ENCODE results near the gene LRRC4. TPM values are rescaled to one million over a fixed set of nuclear protein-coding genes. Genes with fewer than 3 reads are reported as not detected.

The LRRC4 gene
- total and polyA plus RNA-seq, 2 donors from 2014 or later, result 1.6 to 3.2 TPM

DNA sequence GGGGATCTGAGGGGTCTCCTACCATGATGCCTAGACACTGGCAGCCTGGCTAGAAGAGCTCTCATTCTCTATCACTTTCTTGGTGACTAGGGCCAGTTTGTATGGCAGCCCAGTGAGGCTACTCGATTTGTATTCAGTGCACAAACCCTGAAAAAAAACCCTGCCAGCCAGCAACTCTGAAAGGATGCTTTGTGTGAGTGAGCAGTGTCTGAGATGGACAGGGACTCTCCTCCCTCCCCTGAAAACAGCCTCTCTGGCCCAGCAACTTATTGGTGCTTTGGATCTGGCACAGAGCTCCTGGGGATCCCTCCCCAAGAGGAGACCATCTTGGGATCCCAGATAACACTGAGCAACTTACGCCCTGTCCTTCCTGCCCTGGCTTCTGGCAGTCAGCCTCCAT lies 10.8 kb upstream of the LRRC4 start:
- FAIRE-seq (no peak), DNase-seq (no peak)
- intact Hi-C loops (cut with DNase I), result no loop called here
- no peak overlapping the region for H3K27ac ChIP-seq (ENCODE audit: low read depth in 2 of 2, low read length in 2 of 2)
- H3K9ac ChIP-seq (ENCODE audit: low read length in 3 of 3), result no peak overlapping the region
- H3K9me3 ChIP-seq (ENCODE audit: control insufficient read depth in 2 of 3, insufficient read depth in 1 of 3, low read length in 3 of 3), result no peaks in the 10 kb centered on the region
- H3K4me3 ChIP-seq (ENCODE audit: low read length in 3 of 3), result no peak overlapping the region
- no peaks in the 10 kb centered on the region for H3K4me1 ChIP-seq (ENCODE audit: control insufficient read depth in 2 of 3, insufficient read depth in 2 of 3, low read depth in 1 of 3, low read length in 3 of 3)
- no peaks in the 10 kb centered on the region for H3K36me3 ChIP-seq (ENCODE audit: control insufficient read depth in 2 of 3, insufficient read depth in 3 of 3, low read length in 3 of 3)
- TF ChIP-seq, protein P1, sequence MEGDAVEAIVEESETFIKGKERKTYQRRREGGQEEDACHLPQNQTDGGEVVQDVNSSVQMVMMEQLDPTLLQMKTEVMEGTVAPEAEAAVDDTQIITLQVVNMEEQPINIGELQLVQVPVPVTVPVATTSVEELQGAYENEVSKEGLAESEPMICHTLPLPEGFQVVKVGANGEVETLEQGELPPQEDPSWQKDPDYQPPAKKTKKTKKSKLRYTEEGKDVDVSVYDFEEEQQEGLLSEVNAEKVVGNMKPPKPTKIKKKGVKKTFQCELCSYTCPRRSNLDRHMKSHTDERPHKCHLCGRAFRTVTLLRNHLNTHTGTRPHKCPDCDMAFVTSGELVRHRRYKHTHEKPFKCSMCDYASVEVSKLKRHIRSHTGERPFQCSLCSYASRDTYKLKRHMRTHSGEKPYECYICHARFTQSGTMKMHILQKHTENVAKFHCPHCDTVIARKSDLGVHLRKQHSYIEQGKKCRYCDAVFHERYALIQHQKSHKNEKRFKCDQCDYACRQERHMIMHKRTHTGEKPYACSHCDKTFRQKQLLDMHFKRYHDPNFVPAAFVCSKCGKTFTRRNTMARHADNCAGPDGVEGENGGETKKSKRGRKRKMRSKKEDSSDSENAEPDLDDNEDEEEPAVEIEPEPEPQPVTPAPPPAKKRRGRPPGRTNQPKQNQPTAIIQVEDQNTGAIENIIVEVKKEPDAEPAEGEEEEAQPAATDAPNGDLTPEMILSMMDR (IDR thresholded peaks at IDR 0.05; ENCODE audit: borderline replicate concordance, extremely low read depth, insufficient read depth), result no peak
- H3K27me3 ChIP-seq (ENCODE audit: control insufficient read depth, insufficient read depth, low read length), result no peaks in the 10 kb centered on the region

DNA sequence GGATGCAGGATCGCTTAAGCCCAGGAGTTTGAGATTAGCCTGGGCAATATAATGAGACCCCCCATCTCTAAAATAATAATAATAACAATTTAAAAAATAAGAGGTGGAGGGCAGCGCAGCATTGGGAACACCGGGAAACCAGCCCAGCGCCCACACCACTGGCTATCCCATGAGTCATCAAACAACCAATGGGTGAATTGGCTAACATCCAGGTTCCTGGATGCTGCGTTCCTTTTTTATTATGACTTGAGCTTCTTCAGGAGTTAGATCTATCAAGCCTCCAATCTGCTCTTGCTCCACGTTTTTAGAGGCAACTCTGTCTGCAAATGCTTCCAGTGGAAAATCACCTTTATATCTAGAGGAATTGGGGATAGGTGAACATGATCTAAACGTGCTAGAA lies 10.0 kb upstream of the LRRC4 start:
- no peaks in the 10 kb centered on the region for H3K9me3 ChIP-seq (ENCODE audit: control insufficient read depth in 2 of 3, insufficient read depth in 1 of 3, low read length in 3 of 3)
- TF ChIP-seq, protein P1 (IDR thresholded peaks at IDR 0.05; ENCODE audit: borderline replicate concordance, extremely low read depth, insufficient read depth), result no peak
- no peak overlapping the region for H3K9ac ChIP-seq (ENCODE audit: low read length in 3 of 3)
- no peak for DNase-seq
- H3K4me1 ChIP-seq (ENCODE audit: control insufficient read depth in 2 of 3, insufficient read depth in 2 of 3, low read depth in 1 of 3, low read length in 3 of 3), result no peaks in the 10 kb centered on the region
- no peaks in the 10 kb centered on the region for H3K36me3 ChIP-seq (ENCODE audit: control insufficient read depth in 2 of 3, insufficient read depth in 3 of 3, low read length in 3 of 3)
- H3K4me3 ChIP-seq (ENCODE audit: low read length in 3 of 3), result no peak overlapping the region
- FAIRE-seq, result no peak
- no peak overlapping the region for H3K27ac ChIP-seq (ENCODE audit: low read depth in 2 of 2, low read length in 2 of 2)
- no peaks in the 10 kb centered on the region for H3K27me3 ChIP-seq (ENCODE audit: control insufficient read depth, insufficient read depth, low read length)
- intact Hi-C loops (cut with DNase I), result no loop called here

DNA sequence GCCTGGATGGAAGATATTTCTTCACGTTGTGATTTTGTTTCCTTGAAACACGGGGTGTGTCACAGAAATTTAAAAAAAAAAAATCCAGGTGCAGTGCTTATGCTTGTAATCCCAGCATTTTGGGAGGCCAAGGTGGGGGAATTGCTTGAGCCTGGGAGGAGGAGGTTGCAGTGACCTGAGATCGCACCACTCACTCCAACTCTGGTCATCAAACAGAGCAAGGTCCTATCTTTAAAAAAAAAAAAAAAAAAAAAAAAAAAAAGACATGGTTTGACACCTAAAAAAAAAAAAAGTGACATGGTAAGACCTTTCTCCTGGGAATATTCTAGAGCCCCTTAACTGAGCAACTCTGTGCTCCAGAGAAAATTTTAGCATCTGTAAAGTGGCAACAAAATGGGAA lies 9.0 kb upstream of the LRRC4 start:
- Histone ChIP-seq H3K27ac (ENCODE audit: low read depth in 2 of 2, low read length in 2 of 2) (no peak overlapping the region), H3K4me3 (ENCODE audit: low read length in 3 of 3) (no peak overlapping the region), H3K27me3 (ENCODE audit: control insufficient read depth, insufficient read depth, low read length) (no peaks in the 10 kb centered on the region), H3K9ac (ENCODE audit: low read length in 3 of 3) (no peak overlapping the region), H3K36me3 (ENCODE audit: control insufficient read depth in 2 of 3, insufficient read depth in 3 of 3, low read length in 3 of 3) (no peaks in the 10 kb centered on the region), H3K4me1 (ENCODE audit: control insufficient read depth in 2 of 3, insufficient read depth in 2 of 3, low read depth in 1 of 3, low read length in 3 of 3) (no peaks in the 10 kb centered on the region), H3K9me3 (ENCODE audit: control insufficient read depth in 2 of 3, insufficient read depth in 1 of 3, low read length in 3 of 3) (no peaks in the 10 kb centered on the region)
- no peak for FAIRE-seq
- no peak for DNase-seq
- intact Hi-C loops (cut with DNase I), result no loop called here
- TF ChIP-seq, protein P1 (IDR thresholded peaks at IDR 0.05; ENCODE audit: borderline replicate concordance, extremely low read depth, insufficient read depth), result no peak

DNA sequence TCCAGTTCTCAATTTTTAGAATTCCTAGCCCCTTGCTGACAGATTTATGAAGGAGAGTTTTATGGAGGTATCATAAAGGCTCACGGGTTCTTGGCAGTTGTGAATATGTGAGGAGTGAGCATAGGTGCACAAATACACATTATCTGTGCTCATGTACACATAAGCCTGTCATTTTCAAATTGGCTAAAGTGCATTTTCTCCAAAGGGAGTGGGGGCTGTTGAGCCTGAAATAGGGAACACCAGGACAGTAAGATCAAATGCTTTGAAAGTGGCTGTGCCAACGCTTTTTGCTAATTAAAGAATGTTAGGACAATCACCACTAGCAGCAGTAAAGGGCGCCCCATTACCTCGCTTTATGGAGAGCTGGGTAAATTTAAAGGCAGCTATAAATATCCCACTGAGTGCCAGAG lies 8.3 kb upstream of the LRRC4 start:
- intact Hi-C loops (cut with DNase I), result no loop called here
- DNase-seq (no peak), FAIRE-seq (no peak)
- Histone ChIP-seq H3K9ac (ENCODE audit: low read length in 3 of 3) (no peak overlapping the region), H3K4me1 (ENCODE audit: control insufficient read depth in 2 of 3, insufficient read depth in 2 of 3, low read depth in 1 of 3, low read length in 3 of 3) (no peaks in the 10 kb centered on the region), H3K36me3 (ENCODE audit: control insufficient read depth in 2 of 3, insufficient read depth in 3 of 3, low read length in 3 of 3) (no peaks in the 10 kb centered on the region), H3K27ac (ENCODE audit: low read depth in 2 of 2, low read length in 2 of 2) (no peak overlapping the region), H3K4me3 (ENCODE audit: low read length in 3 of 3) (no peak overlapping the region), H3K9me3 (ENCODE audit: control insufficient read depth in 2 of 3, insufficient read depth in 1 of 3, low read length in 3 of 3) (no peaks in the 10 kb centered on the region), H3K27me3 (ENCODE audit: control insufficient read depth, insufficient read depth, low read length) (no peaks in the 10 kb centered on the region)
- TF ChIP-seq, protein P1 (IDR thresholded peaks at IDR 0.05; ENCODE audit: borderline replicate concordance, extremely low read depth, insufficient read depth), result no peak

Measured in kidney (tissue), 14 donors.